CD4-positive, alpha-beta T cell treated with Interleukin-17A for 1 hour (primary cell): ENCODE data around the gene SRD5A3.

Experiments used
- DNase-seq: peaks from one replicate; pipeline ENCODE4 v3.0.0-alpha.2; 2020

The SRD5A3 gene

DNA sequence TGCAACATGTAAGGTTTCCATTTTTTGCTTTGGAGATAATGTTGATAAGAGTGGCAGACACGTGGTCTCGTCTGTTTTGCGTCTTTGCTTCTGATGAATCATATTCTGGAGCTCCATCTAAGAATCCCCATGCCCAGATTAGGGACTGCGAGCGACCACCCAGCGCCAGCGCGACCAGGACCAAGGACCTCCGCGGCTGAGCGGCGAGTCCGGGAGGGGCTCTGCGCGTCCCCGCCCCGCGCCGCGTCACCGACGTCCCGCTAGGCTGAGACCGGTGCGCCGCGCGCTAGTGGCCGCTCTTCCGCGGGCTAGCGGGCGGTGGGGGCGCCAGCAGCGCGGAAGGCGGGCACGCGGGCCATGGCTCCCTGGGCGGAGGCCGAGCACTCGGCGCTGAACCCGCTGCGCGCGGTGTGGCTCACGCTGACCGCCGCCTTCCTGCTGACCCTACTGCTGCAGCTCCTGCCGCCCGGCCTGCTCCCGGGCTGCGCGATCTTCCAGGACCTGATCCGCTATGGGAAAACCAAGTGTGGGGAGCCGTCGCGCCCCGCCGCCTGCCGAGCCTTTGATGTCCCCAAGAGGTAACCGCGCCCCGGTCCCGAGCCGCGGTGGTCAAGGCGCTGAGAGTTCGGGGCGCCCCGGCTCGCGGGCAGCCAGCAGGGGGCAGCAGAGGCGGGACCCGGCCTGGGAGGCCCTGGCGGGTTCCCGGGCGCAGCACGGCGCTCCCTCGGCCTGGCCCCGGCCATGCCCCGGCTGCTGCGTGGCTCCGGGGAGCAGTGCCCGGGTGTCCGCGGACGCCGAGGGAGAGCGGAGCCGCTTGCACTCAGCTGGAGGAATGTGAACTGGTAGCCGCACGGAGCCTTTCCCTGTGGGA is at the start of gene SRD5A3:
SRD5A3 (plus strand) TSS at position 263 of the 871 bp plus-strand sequence; CDS start at position 358, 95 bp downstream.
- DNase-seq, result peak; percentile 80

DNA sequence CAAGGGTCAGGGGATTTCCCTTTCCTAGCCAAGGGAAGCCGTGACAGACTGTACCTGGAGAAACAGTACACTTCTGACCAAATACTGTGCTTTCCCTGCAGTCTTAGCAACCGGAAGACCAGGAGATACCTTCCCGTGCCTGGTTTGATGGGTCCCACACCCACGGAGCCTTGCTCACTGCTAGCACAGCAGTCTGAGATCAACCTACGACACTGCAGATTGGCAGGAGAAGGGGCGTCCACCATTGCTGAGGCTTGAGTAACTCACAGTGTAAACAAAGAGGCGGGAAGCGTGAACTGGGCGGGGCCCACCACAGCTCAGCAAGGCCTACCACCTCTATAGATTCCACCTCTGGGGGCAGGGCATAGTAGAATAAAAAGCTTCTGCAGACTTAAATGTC is 48.7 kb upstream of the SRD5A3 start:
- DNase-seq, result no peak

DNA sequence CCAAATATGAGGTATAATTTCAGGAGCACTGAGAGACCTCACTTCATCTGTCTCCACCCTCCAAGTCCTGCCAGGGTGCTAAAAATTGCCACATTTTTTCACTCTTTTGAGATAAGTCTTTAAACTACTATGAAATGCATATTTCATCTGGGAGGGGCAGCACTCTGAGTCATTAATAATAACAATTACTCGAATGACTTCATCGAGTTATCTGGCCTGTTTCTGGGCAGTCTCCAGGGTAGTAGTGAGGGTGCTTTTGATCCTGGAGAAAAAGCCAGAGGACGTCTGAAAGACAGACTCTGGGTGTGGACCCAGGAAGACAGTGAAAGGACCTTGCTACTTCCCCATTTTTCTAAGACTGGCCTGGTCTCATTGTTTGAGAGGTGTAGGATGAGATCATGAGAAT is 42.3 kb upstream of the SRD5A3 start:
- no peak for DNase-seq

- DNase-seq, result no peak
Observed at GRCh38 chr4:55304303-55304702, 41.7 kb upstream of the SRD5A3 start.

DNA sequence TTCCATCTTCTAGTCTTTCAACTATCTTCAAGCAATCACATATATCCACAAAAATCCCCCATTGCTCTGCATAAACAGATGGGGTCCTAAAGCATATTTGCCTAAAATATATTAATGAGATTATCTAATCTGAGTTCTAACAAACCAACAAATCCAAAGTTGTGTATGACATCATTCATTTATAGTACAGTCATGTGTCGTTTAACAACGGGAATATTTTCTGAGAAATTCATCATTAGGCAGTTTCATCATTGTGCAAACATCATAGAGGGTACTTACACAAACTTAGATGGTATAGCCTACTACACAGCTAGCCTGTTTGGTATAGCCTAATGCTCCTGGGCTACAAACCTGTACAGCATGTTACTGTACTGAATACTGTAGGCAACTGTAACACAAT is 38.0 kb upstream of the SRD5A3 start:
- no peak for DNase-seq

- no peak for DNase-seq
Observed at GRCh38 chr4:55311792-55312488, 34.1 kb upstream of the SRD5A3 start.

DNA sequence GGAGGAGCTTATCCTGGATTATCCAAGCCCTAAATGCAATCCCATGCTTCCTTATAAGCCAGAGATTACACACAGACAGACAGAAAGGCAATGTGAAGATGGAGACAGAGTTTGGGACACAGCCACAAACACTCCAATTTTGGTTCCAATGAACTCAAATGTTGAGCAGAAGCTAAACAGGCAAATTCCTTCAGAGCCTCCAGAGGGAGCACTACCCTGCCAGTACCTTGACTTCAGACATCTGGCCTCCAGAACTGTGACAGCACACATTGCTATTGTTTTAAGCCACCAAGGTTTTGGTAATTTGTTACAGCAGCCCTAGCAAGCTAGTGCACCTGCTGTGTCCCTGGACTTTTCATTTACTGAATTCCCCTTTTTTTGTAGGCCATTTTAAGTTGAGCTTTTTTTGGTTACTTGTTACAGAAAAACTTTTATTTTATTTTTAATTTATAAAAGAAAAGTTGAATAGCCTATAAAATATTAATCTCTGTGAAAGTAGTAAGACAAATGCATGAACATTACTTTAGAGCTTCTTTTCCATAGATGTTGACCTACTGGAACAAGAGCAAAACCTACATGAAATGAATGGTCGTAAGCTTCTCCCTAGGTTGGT is 33.4 kb upstream of the SRD5A3 start:
- DNase-seq, result peak; percentile 50

DNA sequence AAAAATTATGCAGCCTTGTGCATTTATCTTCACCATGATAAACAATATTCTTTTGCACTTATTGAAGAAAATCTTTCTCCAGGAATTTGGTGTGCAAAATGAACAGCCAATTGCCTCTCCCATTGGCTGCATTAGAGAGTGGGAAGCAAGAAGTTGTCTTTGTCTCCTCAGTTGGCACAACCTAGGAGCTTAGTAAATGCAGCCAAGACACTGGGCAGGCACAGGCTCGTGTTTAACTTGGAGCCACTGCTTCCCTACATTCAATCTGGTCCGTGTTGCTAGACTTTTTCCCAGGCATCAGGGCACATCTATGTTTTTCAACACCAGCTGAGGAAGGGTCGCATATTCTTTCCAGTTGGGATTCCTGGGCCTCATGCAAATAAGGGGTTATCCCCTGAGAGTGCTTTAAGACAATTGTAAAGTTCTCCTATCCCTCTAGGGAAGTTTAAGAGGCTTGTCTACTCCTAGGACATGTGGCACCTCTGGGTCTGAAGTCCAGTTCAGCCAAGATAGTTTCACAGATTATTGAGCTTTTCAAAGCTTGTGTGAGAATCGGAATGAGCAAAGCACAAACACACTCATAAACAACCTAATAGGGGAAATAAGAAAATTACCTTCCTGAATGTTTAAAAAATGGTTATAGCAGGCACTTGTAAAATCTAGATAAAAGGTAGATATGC is 31.8 kb upstream of the SRD5A3 start:
- DNase-seq, result no peak

GRCh38 chr4:55318175-55319129 is 27.6 kb upstream of the SRD5A3 start:
- no peak for DNase-seq

DNA sequence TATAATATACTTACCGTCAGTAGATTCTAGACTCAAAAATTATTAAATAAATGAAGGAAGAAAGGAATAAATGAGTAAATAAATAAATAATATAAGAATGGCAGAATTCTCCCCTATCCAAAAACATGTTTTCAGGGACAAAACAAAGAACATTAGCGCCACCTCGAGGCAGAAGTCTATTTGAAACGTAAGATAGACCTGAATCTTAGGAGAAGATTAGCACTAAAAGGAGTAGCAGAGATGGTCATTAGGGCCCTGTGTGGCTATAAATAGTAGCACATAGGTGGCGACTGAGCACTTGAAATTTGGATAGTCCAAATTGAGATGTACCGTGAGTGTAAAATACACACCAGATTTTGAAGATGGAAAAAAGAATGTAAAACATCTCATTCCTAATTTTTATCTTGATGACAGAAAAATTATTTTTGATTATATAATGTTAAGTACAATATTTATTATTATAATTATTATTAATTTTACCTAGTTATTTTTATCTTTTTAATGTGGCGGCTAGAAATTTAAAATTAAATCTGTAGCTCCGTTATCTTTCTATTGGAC is 24.3 kb upstream of the SRD5A3 start:
- DNase-seq, result peak; percentile 42

- no peak for DNase-seq
Observed at GRCh38 chr4:55323375-55323774, 22.7 kb upstream of the SRD5A3 start.

GRCh38 chr4:55326629-55327028 is 19.4 kb upstream of the SRD5A3 start:
- no peak for DNase-seq

GRCh38 chr4:55329012-55329411 is 17.0 kb upstream of the SRD5A3 start:
- no peak for DNase-seq

DNA sequence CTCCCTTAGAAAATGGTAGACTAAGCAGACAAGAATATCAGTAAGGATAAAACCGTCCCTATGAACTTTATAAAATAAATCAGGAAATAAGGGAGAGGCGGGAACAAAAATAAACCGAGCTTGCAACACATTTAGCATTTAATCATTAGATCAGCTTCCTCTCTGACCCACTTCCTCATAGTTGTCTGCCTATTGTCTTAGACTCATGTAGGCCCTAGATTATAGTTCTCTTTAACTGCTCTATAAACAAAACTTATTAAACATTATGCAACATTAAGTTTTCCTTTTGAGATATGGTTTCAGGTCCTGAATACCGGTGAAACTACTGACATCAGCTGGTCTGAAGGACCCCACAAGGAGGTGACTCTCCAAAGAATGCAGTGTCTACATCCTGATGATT is 15.8 kb upstream of the SRD5A3 start:
- no peak for DNase-seq

DNA sequence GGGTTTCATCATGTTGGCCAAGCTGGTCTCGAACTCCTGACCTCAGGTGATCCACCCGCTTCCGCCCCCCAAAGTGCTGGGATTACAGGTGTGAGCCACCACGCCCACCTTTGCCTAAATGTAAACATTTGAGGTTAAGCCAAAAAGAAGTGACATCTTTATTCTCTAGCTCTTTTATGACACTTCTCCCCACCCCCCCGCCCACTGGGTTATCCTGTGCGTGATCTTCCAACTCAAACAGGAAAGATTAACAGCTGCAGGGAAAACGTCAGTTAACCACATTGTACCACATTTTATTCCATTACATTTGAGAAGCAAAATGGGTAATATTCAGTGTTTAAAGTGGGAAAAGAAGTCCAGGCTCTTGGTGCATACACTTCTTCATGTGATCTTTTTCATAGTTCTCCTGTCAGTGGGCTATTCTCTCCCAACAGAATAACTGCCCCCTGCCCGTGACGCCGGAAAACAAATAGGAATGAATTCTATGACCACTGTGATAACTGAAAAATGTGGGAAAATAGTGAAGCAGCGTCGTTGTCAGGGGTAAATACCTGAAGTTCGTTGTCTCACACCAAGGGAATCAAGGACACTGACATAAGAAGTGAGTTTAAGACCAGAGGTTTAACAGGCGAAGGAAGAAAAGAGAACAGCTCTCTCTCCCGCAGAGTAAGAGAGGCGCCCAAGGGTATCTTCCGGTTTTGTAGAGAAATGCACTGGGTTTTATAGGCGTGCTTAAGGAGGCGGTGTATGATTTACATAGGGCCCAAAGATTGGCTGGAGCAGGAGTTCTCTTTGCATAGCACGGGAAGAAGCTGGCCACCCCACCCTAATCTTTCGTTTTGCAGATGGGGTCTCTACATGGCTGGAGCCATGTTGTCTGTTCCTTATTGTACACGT is 9.7 kb upstream of the SRD5A3 start:
- DNase-seq, result no peak

GRCh38 chr4:55337944-55338343 is 8.1 kb upstream of the SRD5A3 start:
- DNase-seq, result no peak

DNA sequence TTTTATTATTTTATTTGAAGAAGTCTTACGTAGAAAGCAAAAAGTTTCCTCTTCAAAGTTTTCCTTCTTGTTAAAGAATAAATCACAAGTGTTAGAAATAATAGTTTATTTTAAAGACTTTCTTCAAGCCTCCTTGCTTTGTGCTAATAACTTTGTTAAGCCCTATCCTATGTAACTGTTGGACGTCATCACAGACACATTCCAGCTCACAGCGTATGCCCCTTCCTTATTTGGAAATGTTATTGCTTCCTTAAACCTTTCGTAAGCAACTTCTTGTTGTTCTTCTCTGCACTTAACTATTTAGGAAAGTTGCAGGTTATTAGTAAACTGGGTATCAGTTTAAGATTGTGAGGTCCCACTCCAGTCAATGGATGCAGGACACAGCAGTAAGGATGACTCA is 7.6 kb upstream of the SRD5A3 start:
- no peak for DNase-seq

DNA sequence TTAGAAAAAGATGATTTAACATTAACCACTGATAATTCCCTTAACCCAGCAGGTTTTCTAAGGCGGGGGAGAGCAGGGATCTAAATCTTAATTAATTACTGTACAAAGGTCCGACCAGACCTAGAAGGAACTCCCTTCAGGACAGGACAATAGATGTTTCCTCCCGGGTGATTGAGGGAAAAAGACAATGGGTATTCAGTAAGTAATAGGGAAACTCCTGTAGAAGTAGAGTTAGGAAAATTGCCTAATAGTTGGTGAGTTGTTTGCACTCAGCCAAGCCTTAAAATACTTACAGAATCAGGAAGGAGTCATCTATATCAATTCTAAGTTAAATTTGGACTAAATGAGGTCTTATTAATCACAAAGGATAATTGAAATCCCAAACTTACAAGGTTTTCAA is 5.8 kb upstream of the SRD5A3 start:
- DNase-seq, result no peak

GRCh38 chr4:55343887-55344286 is 2.2 kb upstream of the SRD5A3 start:
- no peak for DNase-seq

DNA sequence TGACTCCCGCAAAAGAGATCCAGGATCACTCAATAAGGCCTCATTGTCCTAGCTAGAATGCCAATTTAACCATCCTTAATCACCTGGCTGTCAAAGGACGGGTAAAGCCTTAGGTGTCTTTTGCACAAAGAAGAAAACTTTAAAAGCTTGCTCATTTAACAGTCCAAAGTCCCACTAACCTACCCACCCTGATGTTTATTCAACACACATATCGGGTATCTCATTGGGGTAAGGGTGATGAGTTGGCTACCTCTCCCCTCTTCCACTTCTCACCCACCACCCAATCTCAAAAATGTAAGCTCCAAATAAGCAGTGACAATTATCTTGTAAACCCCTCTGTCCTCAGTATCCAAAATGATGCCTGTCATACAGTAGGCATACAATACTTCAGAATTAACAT is 988 bp upstream of the SRD5A3 start:
- DNase-seq, result no peak

DNA sequence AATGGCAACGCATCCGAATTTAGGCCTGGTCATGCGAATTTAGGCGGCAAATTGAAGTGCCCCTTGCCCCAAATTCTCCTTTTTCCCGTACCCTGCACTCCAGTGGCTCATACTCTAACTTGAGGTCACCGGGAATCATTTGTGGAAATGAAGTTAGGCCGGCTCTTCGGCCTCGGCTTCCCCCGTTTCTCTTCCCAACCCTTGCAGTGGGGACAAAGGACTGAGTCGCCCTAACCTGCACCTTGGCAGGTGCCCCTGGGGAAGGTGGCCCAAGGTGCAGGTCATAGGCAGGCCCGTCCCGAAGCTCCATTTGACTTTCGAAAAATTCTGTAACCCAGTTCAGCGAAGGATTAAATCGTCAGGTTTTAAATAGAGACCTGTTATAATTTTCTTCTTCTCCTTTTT is 811 bp downstream of the SRD5A3 start:
- no peak for DNase-seq
